ENCODE measurements around the gene ZMAT1. TPM values are rescaled to one million over a fixed set of nuclear protein-coding genes. Genes with fewer than 3 reads are reported as not detected.

The ZMAT1 gene
- total RNA-seq, 1 donor from 2014 or later = 3.4 TPM

- Mint-ChIP-seq H3K4me1 (ENCODE audit: low read depth) (peaks cover under 1% of the 10 kb centered on the region), H3K27ac (ENCODE audit: unreplicated experiment) (no peak overlapping the region), H3K4me3 (ENCODE audit: unreplicated experiment) (no peak overlapping the region), H3K27me3 (ENCODE audit: low read depth) (no peaks in the 10 kb centered on the region), H3K36me3 (ENCODE audit: low read depth) (no peaks in the 10 kb centered on the region), H3K9me3 (ENCODE audit: low read depth) (no peaks in the 10 kb centered on the region)
- DNase-seq (ENCODE audit: low spot score) = no peak
- TF ChIP-seq CTCF (IDR thresholded peaks at IDR 0.05) = no peak
Measured at GRCh38 chrX:101925733-101926132, 6.1 kb downstream of the ZMAT1 start.

- DNase-seq (ENCODE audit: low spot score) = no peak
- TF ChIP-seq CTCF (IDR thresholded peaks at IDR 0.05) = no peak
- Mint-ChIP-seq H3K9me3 (ENCODE audit: low read depth) (peaks cover 39% of the 10 kb centered on the region), H3K36me3 (ENCODE audit: low read depth) (no peaks in the 10 kb centered on the region), H3K27me3 (ENCODE audit: low read depth) (no peaks in the 10 kb centered on the region), H3K27ac (ENCODE audit: unreplicated experiment) (no peak overlapping the region), H3K4me1 (ENCODE audit: low read depth) (no peaks in the 10 kb centered on the region), H3K4me3 (ENCODE audit: unreplicated experiment) (no peak overlapping the region)
Measured at GRCh38 chrX:101918751-101919150, 13.1 kb downstream of the ZMAT1 start.

GRCh38 chrX:101906136-101906796 is 25.6 kb downstream of the ZMAT1 start:
- Mint-ChIP-seq H3K36me3 (ENCODE audit: low read depth) (no peaks in the 10 kb centered on the region), H3K27me3 (ENCODE audit: low read depth) (no peaks in the 10 kb centered on the region), H3K9me3 (ENCODE audit: low read depth) (peaks cover 31% of the 10 kb centered on the region), H3K4me1 (ENCODE audit: low read depth) (no peaks in the 10 kb centered on the region), H3K4me3 (ENCODE audit: unreplicated experiment) (no peak overlapping the region), H3K27ac (ENCODE audit: unreplicated experiment) (no peak overlapping the region)
- no peak for TF ChIP-seq CTCF (IDR thresholded peaks at IDR 0.05)
- DNase-seq (ENCODE audit: low spot score) = no peak

- no peak for TF ChIP-seq CTCF (IDR thresholded peaks at IDR 0.05)
- Mint-ChIP-seq H3K9me3 (ENCODE audit: low read depth) (peaks cover 26% of the 10 kb centered on the region), H3K27ac (ENCODE audit: unreplicated experiment) (no peak overlapping the region), H3K4me3 (ENCODE audit: unreplicated experiment) (no peak overlapping the region), H3K36me3 (ENCODE audit: low read depth) (no peaks in the 10 kb centered on the region), H3K27me3 (ENCODE audit: low read depth) (no peaks in the 10 kb centered on the region), H3K4me1 (ENCODE audit: low read depth) (no peaks in the 10 kb centered on the region)
- DNase-seq (ENCODE audit: low spot score) = no peak
Measured at GRCh38 chrX:101904996-101905395, 26.8 kb downstream of the ZMAT1 start.

Other genes starting within 250 kb of the ZMAT1 start
- not detected in 3 replicates for gene TCEAL2, start 193.7 kb upstream of the ZMAT1 start, total RNA-seq
- gene TCEAL6, start 210.5 kb upstream of the ZMAT1 start, total RNA-seq = not detected in 3 replicates
- gene BEX5, start 223.9 kb upstream of the ZMAT1 start, total RNA-seq = 0.42 TPM in 1 of 3 replicates, not detected in the others

Data from chondrocyte (in vitro differentiated cells).